SH-SY5Y (cell line): ENCODE data around the gene YIF1A.

Experiments
- GATA2 ChIP-seq: IDR thresholded peaks from 2 replicates; pipeline ENCODE4 v1.6.1; 2011; ENCODE audit warnings: mild to moderate bottlenecking, low read depth, low read length
- GATA3 ChIP-seq: IDR thresholded peaks from 2 replicates; pipeline ENCODE4 v1.6.1; 2011; ENCODE audit warnings: low read depth, mild to moderate bottlenecking, low read length, moderate library complexity

- TF ChIP-seq GATA2 (no peak), GATA3 (no peak)
Measured at GRCh38 chr11:66289548-66290329, 796 bp upstream of the YIF1A start.
